T-cell (primary cell): ENCODE measurements around the gene DNAH11. TPM values are rescaled to one million over a fixed set of nuclear protein-coding genes. Genes with fewer than 3 reads are reported as not detected.
"Not testable (repeated sequence)": the region's sequence is repeated elsewhere in the genome, so short reads cannot be mapped to it uniquely, and the experiment has no call there.

ENCODE experiments used
- ATAC-seq, 4 experiments: fragments of 200-7000 bp in 3 of 4; fragments of 150-1000 bp in 1 of 4; cut with Tn5 transposase; replicated peaks in 1 of 4; 1 replicate in 3 of 4; 2 replicates in 1 of 4; pipeline ENCODE4 v1.10.0; 2021; ENCODE audit warnings: moderate library complexity in 3 of 4, mild to moderate bottlenecking in 2 of 4, moderate number of reproducible peaks in 1 of 4
- CTCF ChIA-PET, 2 donors: fragments of 300-600 bp; sonication (Branson Sonifier 250); formaldehyde crosslinking; loops; one replicate each; lab custom pipeline; 2022; ENCODE audit warnings: antibody characterized with exemption in 2 of 2; lab: Charles Lee
- POLR2A ChIA-PET, 2 donors: fragments of 300-600 bp; sonication (Branson Sonifier 250); formaldehyde crosslinking; loops; one replicate each; lab custom pipeline; 2022; ENCODE audit warnings: antibody characterized with exemption in 2 of 2; lab: Charles Lee
- DNase-seq, 35 experiments: peaks; one replicate each; pipeline versions ENCODE4 v3.0.0 to v3.0.0-alpha.2; 2013 to 2023
- H3K27ac ChIP-seq: one replicate; pipeline ENCODE4 v1.5.1; 2013; ENCODE audit warnings: low read length
- H3K27me3 ChIP-seq, 2 experiments: replicated peaks in 1 of 2; 1 replicate in 1 of 2; 2 replicates in 1 of 2; pipeline versions ENCODE4 v1.6.1 to v1.7.0; 2013; ENCODE audit warnings: low read length in 1 of 2, mixed read lengths in 1 of 2; ENCODE audit not compliant: control insufficient read depth in 2 of 2, insufficient read depth in 2 of 2; ENCODE audit errors: extremely low read depth in 1 of 2
- H3K36me3 ChIP-seq, 2 donors: 1 replicate in 1 of 2; 2 replicates in 1 of 2; pipeline versions ENCODE4 v1.6.1 to v1.7.0; 2013; ENCODE audit warnings: low read length in 1 of 2; ENCODE audit not compliant: control insufficient read depth in 2 of 2, insufficient read depth in 1 of 2; ENCODE audit errors: extremely low read depth in 1 of 2
- H3K4me1 ChIP-seq, 2 experiments: 1 replicate in 1 of 2; 2 replicates in 1 of 2; pipeline versions ENCODE4 v1.6.1 to v1.7.0; 2013; ENCODE audit warnings: low read length in 2 of 2, mixed read lengths in 1 of 2; ENCODE audit not compliant: insufficient read depth in 2 of 2, control insufficient read depth in 1 of 2; ENCODE audit errors: extremely low read depth in 1 of 2
- H3K4me3 ChIP-seq, 2 donors: 1 replicate in 1 of 2; 2 replicates in 1 of 2; pipeline versions ENCODE4 v1.5.1 to v1.7.0; 2013; ENCODE audit warnings: mild to moderate bottlenecking in 2 of 2, low read length in 1 of 2, moderate library complexity in 1 of 2; ENCODE audit not compliant: control insufficient read depth in 1 of 2; ENCODE audit errors: extremely low read depth in 1 of 2
- H3K9me3 ChIP-seq: 2 replicates; pipeline ENCODE4 v1.7.0; 2013
- H3K27ac Mint-ChIP-seq, 2 donors: one replicate each; pipeline ENCODE4 v1.8.0; 2020 to 2021; ENCODE audit warnings: mild to moderate bottlenecking in 2 of 2, mixed read lengths in 2 of 2
- H3K27me3 Mint-ChIP-seq, 2 donors: one replicate each; pipeline ENCODE4 v1.8.0; 2021 to 2022; ENCODE audit warnings: mixed read lengths in 2 of 2
- H3K36me3 Mint-ChIP-seq: one replicate; pipeline ENCODE4 v1.8.0; 2021; ENCODE audit warnings: mixed read lengths
- H3K4me1 Mint-ChIP-seq, 3 donors: one replicate each; pipeline ENCODE4 v1.8.0; 2020 to 2022; ENCODE audit warnings: mixed read lengths in 3 of 3, mild to moderate bottlenecking in 1 of 3
- H3K4me3 Mint-ChIP-seq, 3 donors: one replicate each; pipeline ENCODE4 v1.8.0; 2020 to 2022; ENCODE audit warnings: mild to moderate bottlenecking in 3 of 3, mixed read lengths in 3 of 3, moderate library complexity in 3 of 3
- H3K9me3 Mint-ChIP-seq, 3 donors: one replicate each; pipeline ENCODE4 v1.8.0; 2020 to 2022; ENCODE audit warnings: mixed read lengths in 3 of 3
- WGBS: methylation state at CpG from one replicate; pipeline ENCODE4 v1.1.5; 2013; ENCODE audit warnings: missing lambda C conversion rate; ENCODE audit not compliant: insufficient coverage; 5-methylcytosine and 5-hydroxymethylcytosine counted together
- total RNA-seq, 35 experiments: library from RNA in 6 of 35; stranded (reverse) in 6 of 35; fragments of 120-200 nt in 1 of 35; gene quantifications; one replicate each; pipeline versions ENCODE4 v1.2.1 to v1.2.4 and lab custom pipeline; 2013 to 2026

DNAH11 gene
- total RNA-seq, 5 donors from 2014 or later (not counting 1 experiment from before 2014, with no cell fraction given): 0.06 to 0.83 (median 0.35) TPM

GRCh38 chr7:21722371-21722770 lies 179.5 kb downstream of the DNAH11 start:
- CTCF ChIA-PET: no interaction called here

DNA sequence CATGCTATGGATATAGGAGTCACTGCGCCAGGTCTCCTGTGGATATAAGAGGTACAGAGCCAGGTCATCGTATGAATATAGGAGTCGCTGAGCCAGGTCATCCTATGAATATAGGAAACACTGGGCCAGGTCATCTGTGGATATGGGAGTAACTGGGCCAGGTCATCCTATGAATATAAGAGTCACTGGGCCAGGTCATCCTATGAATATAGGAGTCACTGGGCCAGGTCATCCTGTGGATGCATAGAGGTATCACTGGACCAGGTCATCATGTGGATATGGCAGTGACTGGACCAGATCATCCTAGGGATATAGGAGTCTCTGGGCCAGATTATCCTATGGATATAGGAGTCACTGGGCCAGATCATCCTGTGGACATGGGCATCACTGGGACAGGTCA lies 181.7 kb downstream of the DNAH11 start:
- 87% methylated on average over 2 of the region's 3 CpGs for WGBS
- no peaks in the 10 kb centered on the region for H3K27me3 Mint-ChIP-seq

More at GRCh38 chr7:21722371-21722770, 179.5 kb downstream of the DNAH11 start:
- no peak overlapping the region for H3K27ac ChIP-seq
- H3K27me3 ChIP-seq: no peaks in the 10 kb centered on the region
- no peaks in the 10 kb centered on the region for H3K4me1 Mint-ChIP-seq
- ATAC-seq: no peak
- no peak overlapping the region for H3K4me3 ChIP-seq
- no peak overlapping the region for H3K27ac Mint-ChIP-seq
- no peaks in the 10 kb centered on the region for H3K36me3 ChIP-seq
- no peaks in the 10 kb centered on the region for H3K9me3 Mint-ChIP-seq
- no peaks in the 10 kb centered on the region for H3K36me3 Mint-ChIP-seq
- no CpG with 5 or more reads among the region's 4 CpGs for WGBS
- no peaks in the 10 kb centered on the region for H3K9me3 ChIP-seq
- no peak for DNase-seq
- H3K4me1 ChIP-seq: no peaks in the 10 kb centered on the region
- peaks cover 0 to 4% of the 10 kb centered on the region in 2 donors for H3K27me3 Mint-ChIP-seq
- H3K4me3 Mint-ChIP-seq: no peak overlapping the region
- POLR2A ChIA-PET: no interaction called here

GRCh38 chr7:21730399-21730798 lies 187.6 kb downstream of the DNAH11 start:
- Mint-ChIP-seq H3K27ac (no peak overlapping the region), H3K9me3 (no peaks in the 10 kb centered on the region), H3K4me3 (no peak overlapping the region), H3K27me3 (no peaks in the 10 kb centered on the region), H3K36me3 (no peaks in the 10 kb centered on the region), H3K4me1 (no peaks in the 10 kb centered on the region)
- no peaks in the 10 kb centered on the region for H3K9me3 ChIP-seq
- H3K4me3 ChIP-seq: no peak overlapping the region
- H3K27ac ChIP-seq: no peak overlapping the region
- no peaks in the 10 kb centered on the region for H3K36me3 ChIP-seq
- ATAC-seq (no peak), DNase-seq (no peak)
- no peaks in the 10 kb centered on the region for H3K4me1 ChIP-seq
- H3K27me3 ChIP-seq: no peaks in the 10 kb centered on the region
- no CpG with 5 or more reads among the region's 2 CpGs for WGBS
- ChIA-PET POLR2A (no interaction called here), CTCF (no interaction called here)

More for the DNA sequence above, 181.7 kb downstream of the DNAH11 start:
- Mint-ChIP-seq H3K9me3 (no peaks in the 10 kb centered on the region), H3K4me1 (no peaks in the 10 kb centered on the region), H3K27ac (no peak overlapping the region), H3K36me3 (no peaks in the 10 kb centered on the region), H3K4me3 (no peak overlapping the region)
- CTCF ChIA-PET: no interaction called here
- no peaks in the 10 kb centered on the region for H3K36me3 ChIP-seq
- H3K27me3 ChIP-seq: no peaks in the 10 kb centered on the region
- POLR2A ChIA-PET: no interaction called here
- DNase-seq (no peak), ATAC-seq (no peak)
- no peaks in the 10 kb centered on the region for H3K4me1 ChIP-seq
- H3K4me3 ChIP-seq: no peak overlapping the region
- no peak overlapping the region for H3K27ac ChIP-seq
- no peaks in the 10 kb centered on the region for H3K9me3 ChIP-seq

- Mint-ChIP-seq H3K27ac (no peak overlapping the region), H3K27me3 (no peaks in the 10 kb centered on the region), H3K4me3 (no peak overlapping the region), H3K4me1 (no peaks in the 10 kb centered on the region), H3K36me3 (no peaks in the 10 kb centered on the region), H3K9me3 (no peaks in the 10 kb centered on the region)
- DNase-seq: no peak
- no peaks in the 10 kb centered on the region for H3K9me3 ChIP-seq
- ChIA-PET CTCF (no interaction called here), POLR2A (no interaction called here)
- H3K36me3 ChIP-seq: no peaks in the 10 kb centered on the region
- H3K4me1 ChIP-seq: no peaks in the 10 kb centered on the region
- H3K27ac ChIP-seq: no peak overlapping the region
- no peak for ATAC-seq
- no CpG with 5 or more reads among the region's 3 CpGs for WGBS
- no peak overlapping the region for H3K4me3 ChIP-seq
- no peaks in the 10 kb centered on the region for H3K27me3 ChIP-seq
These were observed 189.1 kb downstream of the DNAH11 start for GRCh38 chr7:21731977-21732376.

DNA sequence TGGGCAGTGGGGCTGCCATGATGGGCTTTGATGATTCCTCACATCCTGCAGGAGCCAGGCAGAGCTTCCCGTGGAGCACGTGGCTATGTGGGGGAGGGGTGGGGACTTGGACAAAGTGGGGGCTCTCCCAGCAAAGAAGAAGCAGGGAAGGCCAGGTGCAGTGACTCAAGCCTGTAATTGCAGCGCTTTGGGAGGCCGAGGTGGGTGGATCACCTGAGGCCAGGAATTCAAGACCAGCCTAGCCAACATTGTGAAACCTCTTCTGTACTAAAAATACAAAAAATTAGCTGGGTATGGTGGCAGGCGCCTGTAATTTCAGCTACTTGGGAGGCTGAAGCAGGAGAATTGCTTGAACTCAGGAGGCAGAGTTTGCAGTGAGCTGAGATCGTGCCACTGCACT lies 190.1 kb downstream of the DNAH11 start:
- DNase-seq, H3K4me3 ChIP-seq, H3K4me1 ChIP-seq, POLR2A ChIA-PET, H3K27me3 Mint-ChIP-seq, H3K4me3 Mint-ChIP-seq, H3K9me3 Mint-ChIP-seq, CTCF ChIA-PET, H3K36me3 ChIP-seq, H3K27me3 ChIP-seq, H3K36me3 Mint-ChIP-seq, H3K27ac Mint-ChIP-seq, ATAC-seq, H3K9me3 ChIP-seq, H3K27ac ChIP-seq, H3K4me1 Mint-ChIP-seq: not testable (repeated sequence)
- 58% methylated on average over 2 of the region's 6 CpGs for WGBS

GRCh38 chr7:21733837-21734236 lies 191.0 kb downstream of the DNAH11 start:
- Histone ChIP-seq H3K27ac (no peak overlapping the region), H3K36me3 (no peaks in the 10 kb centered on the region), H3K9me3 (no peaks in the 10 kb centered on the region), H3K4me1 (no peaks in the 10 kb centered on the region), H3K27me3 (peaks cover 0 to 3% of the 10 kb centered on the region in 2 experiments), H3K4me3 (no peak overlapping the region)
- H3K9me3 Mint-ChIP-seq: no peaks in the 10 kb centered on the region
- no peak for DNase-seq
- no peaks in the 10 kb centered on the region for H3K27me3 Mint-ChIP-seq
- ChIA-PET CTCF (no interaction called here), POLR2A (no interaction called here)
- H3K27ac Mint-ChIP-seq: no peak overlapping the region
- no CpG with 5 or more reads among the region's 5 CpGs for WGBS
- no peak overlapping the region for H3K4me3 Mint-ChIP-seq
- no peaks in the 10 kb centered on the region for H3K4me1 Mint-ChIP-seq
- H3K36me3 Mint-ChIP-seq: no peaks in the 10 kb centered on the region
- ATAC-seq: no peak

GRCh38 chr7:21743493-21743892 lies 200.7 kb downstream of the DNAH11 start:
- Mint-ChIP-seq H3K4me1 (no peaks in the 10 kb centered on the region), H3K27ac (no peak overlapping the region), H3K9me3 (no peaks in the 10 kb centered on the region), H3K36me3 (no peaks in the 10 kb centered on the region), H3K4me3 (no peak overlapping the region), H3K27me3 (no peaks in the 10 kb centered on the region)
- ChIA-PET POLR2A (no interaction called here), CTCF (no interaction called here)
- H3K27me3 ChIP-seq: no peaks in the 10 kb centered on the region
- DNase-seq: no peak
- WGBS: no CpG with 5 or more reads among the region's 6 CpGs
- no peaks in the 10 kb centered on the region for H3K36me3 ChIP-seq
- H3K27ac ChIP-seq: no peak overlapping the region
- no peak for ATAC-seq
- no peaks in the 10 kb centered on the region for H3K4me1 ChIP-seq
- H3K4me3 ChIP-seq: no peak overlapping the region
- H3K9me3 ChIP-seq: no peaks in the 10 kb centered on the region
